ENCODE data around the gene LRMDA. TPM values are rescaled to one million over a fixed set of nuclear protein-coding genes. Genes with fewer than 3 reads are reported as not detected.

LRMDA gene
- polyA plus RNA-seq, 2 of the 4 experiments (the other 2 are of a cell fraction), result 4.6 to 5.2 TPM

DNA sequence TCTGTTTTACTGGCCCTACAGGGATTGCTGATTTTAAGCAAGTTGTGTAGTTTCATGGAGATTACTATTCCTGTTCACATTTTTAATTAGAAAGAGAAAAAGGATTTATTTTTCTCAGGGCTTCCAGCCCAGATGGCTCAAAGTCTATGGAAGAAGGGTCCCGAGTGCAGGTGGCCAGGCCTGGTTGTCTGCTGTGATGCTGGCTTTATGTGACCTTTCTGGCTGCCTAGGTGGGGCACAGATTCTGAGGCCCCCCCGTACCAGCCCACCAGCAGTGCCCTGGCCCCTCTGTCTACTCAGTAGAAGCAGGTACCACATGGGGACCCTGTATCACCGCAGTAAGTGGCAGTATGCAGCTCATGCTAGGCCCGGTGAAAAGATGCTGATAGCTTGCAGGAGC is 426.5 kb downstream of the LRMDA start:
- DNase-seq (ENCODE audit: low read depth in 1 of 2, low spot score in 1 of 2) (no peak), ATAC-seq (no peak; a peak in 1 of 6 replicates), FAIRE-seq (no peak)
- WGBS (ENCODE audit: missing lambda C conversion rate), result 47% methylated on average over 4 of the region's 4 CpGs
- Histone ChIP-seq H3K4me1 (no peaks in the 10 kb centered on the region), H3K9me3 (no peaks in the 10 kb centered on the region), H3K4me3 (no peak overlapping the region), H3K27ac (no peak overlapping the region), H3K4me2 (no peak overlapping the region)
- ChIA-PET POLR2A (no interaction called here), CTCF (interaction anchor here (1.0 kb wide), 1 partner anchor 458 kb away, joined by 3 read pairs; no protein-coding TSS in a partner anchor)
- TF ChIP-seq CBX8 (IDR thresholded peaks at IDR 0.05) (no peak), ZFP36 (IDR thresholded peaks at IDR 0.05; ENCODE audit: borderline replicate concordance, partially characterized antibody) (no peak), SREBF2 (IDR thresholded peaks at IDR 0.05) (no peak), EHF (CRISPR knock-in tag; IDR thresholded peaks at IDR 0.05) (no peak), EHMT2 (IDR thresholded peaks at IDR 0.05; ENCODE audit: low read depth) (no peak), EP300 (IDR thresholded peaks at IDR 0.05) (no peak), ATOH8 (CRISPR knock-in tag; IDR thresholded peaks at IDR 0.05; ENCODE audit: low read depth) (no peak), CBX2 (IDR thresholded peaks at IDR 0.05; ENCODE audit: borderline replicate concordance, low read depth) (no peak), NFE2L2 (conservative IDR thresholded peaks at IDR 0.05; ENCODE audit: low read length) (no peak), HEYL (CRISPR knock-in tag; IDR thresholded peaks at IDR 0.05) (no peak), FOSB (CRISPR knock-in tag; IDR thresholded peaks at IDR 0.05) (no peak), CHD2 (IDR thresholded peaks at IDR 0.05; ENCODE audit: low read length, partially characterized antibody) (no peak), GATA3 (IDR thresholded peaks at IDR 0.05; ENCODE audit: borderline replicate concordance) (no peak), KDM1A (IDR thresholded peaks at IDR 0.05; ENCODE audit: low read depth) (no peak), ZSCAN20 (CRISPR knock-in tag; IDR thresholded peaks at IDR 0.05) (no peak), JUNB (IDR thresholded peaks at IDR 0.05) (no peak)
- TF ChIP-seq, protein P1, sequence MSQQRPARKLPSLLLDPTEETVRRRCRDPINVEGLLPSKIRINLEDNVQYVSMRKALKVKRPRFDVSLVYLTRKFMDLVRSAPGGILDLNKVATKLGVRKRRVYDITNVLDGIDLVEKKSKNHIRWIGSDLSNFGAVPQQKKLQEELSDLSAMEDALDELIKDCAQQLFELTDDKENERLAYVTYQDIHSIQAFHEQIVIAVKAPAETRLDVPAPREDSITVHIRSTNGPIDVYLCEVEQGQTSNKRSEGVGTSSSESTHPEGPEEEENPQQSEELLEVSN (IDR thresholded peaks at IDR 0.05; ENCODE audit: borderline replicate concordance, low read depth), result no peak

DNA sequence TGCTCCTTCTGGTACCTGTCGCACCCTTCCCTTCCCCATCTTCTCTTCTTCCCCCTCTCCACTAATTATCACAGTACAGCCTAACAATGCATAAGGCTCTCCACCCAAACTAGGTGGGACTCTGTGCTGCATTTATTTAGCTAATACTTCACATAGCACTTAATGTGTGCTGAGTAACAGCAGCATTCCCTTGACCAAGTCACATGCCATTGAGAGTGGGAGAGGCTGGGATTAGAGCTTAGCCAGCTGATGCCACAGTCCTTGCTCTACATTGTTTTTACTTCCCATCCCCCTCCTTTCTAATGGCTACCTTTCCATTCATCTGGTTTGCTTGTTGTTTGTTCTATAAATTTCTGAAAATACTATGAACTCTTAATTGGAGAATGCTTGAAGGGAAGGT is 426.9 kb downstream of the LRMDA start:
- TF ChIP-seq SREBF2 (IDR thresholded peaks at IDR 0.05), result no peak
- no peak for TF ChIP-seq ZNF302 (CRISPR knock-in tag; IDR thresholded peaks at IDR 0.05)
- TF ChIP-seq PHF8 (IDR thresholded peaks at IDR 0.05; ENCODE audit: borderline replicate concordance, low read depth), result no peak
- TF ChIP-seq RCOR1 (IDR thresholded peaks at IDR 0.05; ENCODE audit: low read depth, low read length), result no peak
- no peak for TF ChIP-seq FOSL2 (IDR thresholded peaks at IDR 0.05)
- no peak for TF ChIP-seq FOSL2 (CRISPR knock-in tag; IDR thresholded peaks at IDR 0.05)
- no peak for TF ChIP-seq CHD2 (IDR thresholded peaks at IDR 0.05; ENCODE audit: low read length, partially characterized antibody)
- TF ChIP-seq RAD21 (conservative IDR thresholded peaks at IDR 0.05 in 1 of 2, IDR thresholded peaks at IDR 0.05 in 1 of 2), result no peak
- no peak for TF ChIP-seq ZC3H11A (IDR thresholded peaks at IDR 0.05)
- DNase-seq (ENCODE audit: low read depth in 1 of 2, low spot score in 1 of 2) (no peak), FAIRE-seq (no peak), ATAC-seq (no peak)
- Histone ChIP-seq H3K9me3 (no peaks in the 10 kb centered on the region), H3K27ac (no peak overlapping the region), H3K4me1 (no peaks in the 10 kb centered on the region), H3K4me2 (no peak overlapping the region), H3K4me3 (no peak overlapping the region)
- ChIA-PET CTCF (interaction anchor here (1.0 kb wide), 1 partner anchor 459 kb away, joined by 3 read pairs; no protein-coding TSS in a partner anchor), POLR2A (no interaction called here)
- WGBS (ENCODE audit: missing lambda C conversion rate), result 88% methylated on average over 1 of the region's 1 CpG

DNA sequence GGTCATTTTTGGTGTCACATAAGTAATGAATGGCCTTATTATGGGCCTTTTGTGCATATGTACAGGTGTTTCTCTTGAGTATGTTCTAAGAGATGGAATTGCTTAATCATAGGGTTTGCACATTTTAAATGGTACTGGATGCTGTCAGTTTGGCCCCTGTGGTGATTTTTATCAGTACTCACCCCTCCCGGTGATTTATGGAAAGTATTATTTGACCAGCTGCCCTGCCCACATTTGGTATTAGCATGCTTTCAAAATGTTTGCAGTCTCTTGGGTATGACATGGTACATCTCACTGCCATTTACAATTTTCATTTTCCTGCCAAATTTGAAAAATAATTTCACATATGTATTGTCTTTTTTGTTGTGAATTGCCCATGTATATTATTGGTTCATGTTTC is 427.7 kb downstream of the LRMDA start:
- no peak overlapping the region for H3K27ac ChIP-seq
- FAIRE-seq (no peak), DNase-seq (ENCODE audit: low read depth in 1 of 2, low spot score in 1 of 2) (no peak), ATAC-seq (no peak)
- POLR2A ChIA-PET, result no interaction called here
- no peaks in the 10 kb centered on the region for H3K4me1 ChIP-seq
- H3K4me3 ChIP-seq, result no peak overlapping the region
- WGBS (ENCODE audit: missing lambda C conversion rate), result 52% methylated on average over 1 of the region's 1 CpG
- H3K9me3 ChIP-seq, result no peaks in the 10 kb centered on the region
- CTCF ChIA-PET, result no interaction called here
- H3K4me2 ChIP-seq, result no peak overlapping the region
- TF ChIP-seq USF2 (IDR thresholded peaks at IDR 0.05), result no peak
- TF ChIP-seq JUNB (IDR thresholded peaks at IDR 0.05), result no peak
- TF ChIP-seq FOSB (CRISPR knock-in tag; IDR thresholded peaks at IDR 0.05), result no peak
- no peak for TF ChIP-seq EP300 (IDR thresholded peaks at IDR 0.05)
- TF ChIP-seq CEBPB (IDR thresholded peaks at IDR 0.05), result no peak
- no peak for TF ChIP-seq JUN (IDR thresholded peaks at IDR 0.05)
- TF ChIP-seq, protein P2, sequence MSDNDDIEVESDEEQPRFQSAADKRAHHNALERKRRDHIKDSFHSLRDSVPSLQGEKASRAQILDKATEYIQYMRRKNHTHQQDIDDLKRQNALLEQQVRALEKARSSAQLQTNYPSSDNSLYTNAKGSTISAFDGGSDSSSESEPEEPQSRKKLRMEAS (IDR thresholded peaks at IDR 0.05), result no peak
- TF ChIP-seq HMGXB4 (CRISPR knock-in tag; IDR thresholded peaks at IDR 0.05; ENCODE audit: borderline replicate concordance), result no peak

Data from A549 (cell line).